Stimulated activated CD4-positive, alpha-beta T cell treated with anti-CD3 and anti-CD28 coated beads, Interleukin-15, amount 100 ng/mL, for 48 hours (primary cell): Measurements from ENCODE around the gene CIAO2A.
A peak's percentile ranks its signal among the peaks of the same experiment; 100 is the strongest.
"Not testable (repeated sequence)": the region's sequence is repeated elsewhere in the genome, so short reads cannot be mapped to it uniquely, and the experiment has no call there.

Experiments
- DNase-seq, 2 donors: peaks; one replicate each; pipeline ENCODE4 v3.0.0-alpha.2; 2020; ENCODE audit warnings: low read depth in 2 of 2

The CIAO2A gene

DNA sequence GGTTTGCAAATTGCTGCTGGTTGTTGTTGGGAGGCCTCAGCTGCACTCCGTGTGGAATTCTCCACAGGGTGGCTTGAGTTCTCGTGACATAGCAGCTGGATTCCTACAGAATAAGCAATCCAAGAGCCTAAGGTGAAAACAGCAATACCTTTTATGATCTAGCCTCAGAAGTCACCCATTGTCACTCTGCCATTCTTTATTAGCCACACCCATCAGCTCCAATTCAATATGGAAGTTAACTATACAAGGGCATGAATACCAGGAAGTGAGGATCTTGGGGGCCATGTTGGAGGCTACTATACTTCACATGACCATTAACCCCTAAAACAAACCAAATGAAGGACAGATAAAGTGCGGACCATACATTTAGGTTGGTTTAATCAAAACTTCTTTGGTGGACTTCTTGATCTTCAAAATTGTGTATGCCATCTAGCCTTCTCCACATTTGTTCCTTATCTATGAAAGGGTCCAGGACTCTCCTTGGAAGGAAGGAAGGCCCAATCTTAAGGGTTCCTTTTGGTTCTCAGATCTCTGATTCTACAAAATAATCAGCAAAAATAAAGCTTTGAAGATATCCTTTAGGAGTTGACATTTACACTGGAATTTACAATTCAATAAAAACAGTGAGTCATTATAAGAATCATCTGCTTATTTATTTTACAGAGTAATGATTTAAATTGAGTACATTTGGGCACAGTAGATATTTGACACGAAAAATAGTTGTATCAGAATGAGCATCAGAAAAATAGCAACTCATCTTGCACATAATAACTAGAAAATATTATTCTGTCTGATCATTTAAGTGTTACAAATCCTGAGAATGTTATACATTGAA is 21.5 kb downstream of the CIAO2A start:
- no peak for DNase-seq

DNA sequence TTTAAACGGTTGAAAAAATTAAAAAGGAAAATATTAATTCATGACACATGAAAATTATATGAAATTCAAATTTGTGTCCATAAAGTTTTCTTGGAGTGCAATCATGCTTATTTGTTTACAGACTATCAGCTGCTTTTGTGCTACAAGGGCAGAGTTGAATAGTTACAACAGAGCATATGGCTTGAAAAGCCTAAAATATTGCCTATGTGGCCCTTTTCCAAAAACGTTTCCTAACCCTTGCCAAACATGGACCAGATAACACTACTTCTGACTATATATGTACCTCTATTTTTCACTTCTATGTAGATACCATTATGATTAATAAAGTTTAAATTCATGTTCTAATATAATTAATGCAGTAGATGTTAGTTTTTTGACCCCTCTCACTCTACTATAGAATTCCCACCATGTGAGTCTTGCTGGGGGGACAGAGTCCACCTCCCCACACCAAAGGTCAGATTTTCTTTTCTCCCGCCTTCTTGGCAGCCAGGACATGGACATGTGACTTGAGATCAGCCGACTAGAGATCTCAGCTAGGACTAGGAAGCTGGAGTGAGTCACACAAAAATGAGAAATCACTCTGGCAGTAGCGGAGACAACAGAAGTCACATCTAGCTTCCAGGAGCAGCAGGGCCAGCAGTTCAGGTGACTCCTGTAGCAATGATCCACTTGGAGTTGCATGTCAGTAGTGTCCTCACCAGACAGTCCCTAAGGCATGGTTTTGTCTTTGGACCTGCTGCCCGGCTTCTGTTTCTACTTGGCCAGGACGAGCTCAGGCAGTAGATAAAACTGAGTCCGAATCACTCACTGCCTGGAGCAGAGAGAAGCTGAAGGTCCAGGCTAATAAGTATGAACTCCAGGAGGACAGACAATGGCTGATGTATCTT is 22.4 kb downstream of the CIAO2A start:
- DNase-seq, result no peak

DNA sequence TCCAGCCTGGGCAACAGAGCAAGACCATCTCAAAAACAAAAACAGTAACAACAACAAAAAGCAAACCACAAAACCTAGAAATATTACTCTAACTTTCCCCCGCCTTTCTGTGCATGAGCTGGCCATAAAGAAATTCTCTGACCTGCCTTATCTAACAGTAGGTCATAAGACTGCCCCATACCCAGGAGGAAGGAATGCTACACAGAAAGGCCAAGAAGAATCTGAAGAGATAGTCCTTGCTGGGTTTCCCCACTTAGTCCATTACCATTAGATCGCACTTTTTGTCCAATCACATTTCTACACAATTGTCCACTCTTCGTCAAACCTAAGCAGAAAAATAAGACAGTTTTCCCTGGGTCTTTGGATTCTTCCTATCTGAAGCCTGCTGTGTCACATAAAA is 23.5 kb downstream of the CIAO2A start:
- DNase-seq, result no peak

DNA sequence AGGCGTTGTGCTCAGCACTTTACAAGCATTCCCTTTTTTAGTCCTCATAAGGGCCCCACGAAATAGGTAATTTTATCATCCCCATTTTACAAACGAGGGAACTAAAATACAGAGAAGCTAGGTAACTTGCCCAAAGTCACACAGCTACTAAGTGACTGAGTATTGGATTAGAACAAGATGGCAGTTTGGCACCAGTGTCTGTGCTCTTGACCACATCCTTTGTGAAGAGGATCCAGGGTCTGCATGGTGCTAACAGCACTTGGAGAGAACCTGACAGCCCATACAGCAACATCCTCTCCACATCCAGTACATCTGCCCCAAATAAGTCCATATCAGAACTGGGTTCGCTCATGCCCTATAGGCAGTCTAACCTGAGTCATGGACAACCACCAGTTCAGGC is 25.5 kb downstream of the CIAO2A start:
- no peak for DNase-seq

DNA sequence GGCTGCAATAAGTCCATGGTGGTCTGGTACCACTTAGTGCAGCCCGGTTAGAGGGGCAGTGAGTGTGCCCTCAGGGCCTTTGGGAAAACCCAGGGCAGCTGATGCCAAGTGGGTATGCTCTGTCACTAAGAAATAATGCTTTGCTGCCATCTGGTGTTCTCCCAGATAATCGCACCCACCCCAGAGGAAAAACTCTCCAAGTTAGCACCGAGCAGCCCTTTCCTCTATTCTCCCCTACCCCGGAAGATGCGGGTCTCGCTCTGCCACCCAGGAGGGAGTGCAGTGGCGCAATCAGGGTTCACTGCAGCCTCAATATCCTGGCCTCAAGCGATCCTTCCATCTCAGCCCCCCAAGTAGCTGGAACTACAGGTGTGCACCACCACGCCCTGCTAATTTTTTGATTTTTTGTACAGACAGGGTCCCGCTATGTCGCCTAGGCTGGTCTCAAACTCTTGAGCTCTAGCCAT is 26.0 kb downstream of the CIAO2A start:
- peak; percentile 23 to 58 for DNase-seq

DNA sequence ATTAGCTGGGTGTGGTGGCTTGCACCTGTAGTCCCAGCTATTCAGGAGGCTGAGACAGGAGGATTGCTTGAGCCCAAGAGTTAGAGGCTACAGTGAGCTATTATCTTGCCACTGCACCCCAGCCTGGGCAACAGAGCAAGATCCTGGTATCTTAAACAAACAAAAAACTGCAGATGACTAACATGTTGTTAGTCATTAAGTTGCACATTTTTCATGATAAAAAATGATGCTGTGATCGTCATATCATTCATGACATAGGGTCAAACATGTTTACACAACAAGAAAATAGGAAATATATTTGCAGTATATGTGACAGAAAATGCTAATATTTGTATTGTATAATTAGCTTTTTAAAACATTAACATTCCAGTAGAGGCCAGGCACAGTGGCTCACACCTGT is 27.2 kb downstream of the CIAO2A start:
- DNase-seq, result no peak

DNA sequence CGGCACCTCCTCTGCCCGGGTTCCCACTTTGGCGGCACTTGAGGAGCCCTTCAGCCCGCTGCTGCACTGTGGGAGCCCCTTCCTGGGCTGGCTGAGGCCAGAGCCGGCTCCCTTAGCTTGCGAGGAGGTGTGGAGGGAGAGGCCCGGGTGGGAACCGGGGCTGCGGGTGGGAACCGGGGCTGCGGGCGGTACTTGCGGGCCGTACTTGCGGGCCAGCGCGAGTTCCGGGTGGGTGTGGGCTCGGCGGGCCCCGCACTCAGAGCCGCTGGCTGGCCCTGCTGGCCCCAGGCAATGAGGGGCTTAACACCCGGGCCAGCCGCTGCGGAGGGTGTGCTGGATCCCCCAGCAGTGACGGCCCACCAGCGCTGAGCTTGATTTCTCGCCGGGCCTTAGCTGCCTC is 32.9 kb downstream of the CIAO2A start:
- DNase-seq, result no peak

DNA sequence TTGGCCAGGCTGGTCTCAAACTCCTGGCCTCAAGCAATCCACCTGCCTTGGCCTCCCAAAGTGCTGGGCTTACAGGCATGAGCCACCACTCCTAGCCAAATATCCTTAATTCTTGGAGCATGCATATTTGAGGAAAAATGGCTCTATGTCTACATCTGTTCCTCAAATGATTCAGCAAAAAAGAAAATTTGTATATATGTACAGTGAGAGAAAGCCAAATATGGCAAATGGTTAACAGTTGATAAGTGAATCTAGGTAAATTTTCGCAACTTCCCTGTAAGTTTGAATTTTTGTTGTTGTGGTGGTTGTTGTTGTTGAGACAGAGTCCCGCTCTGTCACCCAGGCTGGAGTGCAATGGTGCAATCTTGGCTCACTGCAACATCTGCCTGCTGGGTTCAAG is 34.5 kb downstream of the CIAO2A start:
- DNase-seq, result not testable (repeated sequence)

DNA sequence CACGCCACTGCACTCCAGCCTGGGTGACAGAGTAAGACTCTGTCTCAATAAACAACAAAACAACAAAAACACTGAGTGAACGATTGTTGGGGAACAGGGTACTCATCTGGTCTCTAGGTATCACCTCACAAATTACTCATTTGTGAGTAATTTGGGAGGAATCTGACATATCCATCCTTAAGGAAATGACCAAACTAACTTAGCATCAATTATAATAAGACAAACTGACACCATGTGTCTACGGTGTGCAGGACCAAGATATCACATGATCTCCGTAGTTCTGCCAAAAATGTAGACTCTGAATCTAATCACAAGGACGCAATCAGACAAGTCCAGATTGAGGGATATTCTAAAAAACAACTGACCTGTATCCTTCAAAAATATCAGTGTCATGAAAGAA is 35.4 kb downstream of the CIAO2A start:
- no peak for DNase-seq

DNA sequence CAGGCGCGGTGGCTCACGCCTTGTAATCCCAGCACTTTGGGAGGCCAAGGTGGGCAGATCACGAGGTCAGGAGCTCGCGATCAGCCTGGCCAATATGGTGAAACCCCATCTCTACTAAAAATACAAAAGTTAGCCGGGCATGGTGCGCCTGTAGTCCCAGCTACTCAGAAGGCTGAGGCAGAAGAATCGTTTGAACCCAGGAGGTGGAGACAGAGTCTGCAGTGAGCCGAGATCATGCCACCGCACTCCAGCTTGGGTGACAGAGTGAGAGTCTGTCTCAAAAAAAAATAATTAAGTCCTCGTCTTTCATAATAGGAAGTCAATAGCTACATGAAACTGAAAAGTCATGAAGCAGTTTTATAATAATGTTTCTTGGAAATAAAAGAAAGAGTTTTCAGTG is 40.0 kb downstream of the CIAO2A start:
- DNase-seq, result not testable (repeated sequence)

DNA sequence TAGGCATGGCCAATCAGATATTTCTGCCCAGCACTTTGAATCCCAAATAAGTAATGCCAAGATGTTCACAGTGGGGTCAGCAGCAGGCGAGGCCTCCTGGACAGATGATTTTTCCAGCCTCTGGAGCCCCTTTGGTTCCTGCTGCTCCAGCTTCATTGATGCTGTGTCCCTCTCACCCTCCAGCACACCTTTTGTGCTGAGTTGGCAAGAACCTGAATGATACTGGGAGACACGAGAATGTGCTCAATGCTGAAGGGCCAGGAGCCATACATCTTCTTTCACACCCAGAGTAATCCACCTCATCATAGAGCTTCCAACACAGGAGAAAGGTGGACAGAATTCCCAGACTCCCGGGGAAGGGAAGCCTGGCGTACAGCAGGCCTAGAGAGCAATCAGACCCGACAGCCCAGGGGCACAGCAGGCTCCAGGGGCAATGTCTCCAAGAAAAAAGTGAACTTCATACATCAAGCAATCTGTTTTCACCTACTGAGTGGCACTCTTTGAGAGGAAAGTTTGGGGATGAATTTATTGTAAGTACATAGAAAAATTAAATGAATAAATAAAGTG is 40.6 kb downstream of the CIAO2A start:
- DNase-seq, result no peak

DNA sequence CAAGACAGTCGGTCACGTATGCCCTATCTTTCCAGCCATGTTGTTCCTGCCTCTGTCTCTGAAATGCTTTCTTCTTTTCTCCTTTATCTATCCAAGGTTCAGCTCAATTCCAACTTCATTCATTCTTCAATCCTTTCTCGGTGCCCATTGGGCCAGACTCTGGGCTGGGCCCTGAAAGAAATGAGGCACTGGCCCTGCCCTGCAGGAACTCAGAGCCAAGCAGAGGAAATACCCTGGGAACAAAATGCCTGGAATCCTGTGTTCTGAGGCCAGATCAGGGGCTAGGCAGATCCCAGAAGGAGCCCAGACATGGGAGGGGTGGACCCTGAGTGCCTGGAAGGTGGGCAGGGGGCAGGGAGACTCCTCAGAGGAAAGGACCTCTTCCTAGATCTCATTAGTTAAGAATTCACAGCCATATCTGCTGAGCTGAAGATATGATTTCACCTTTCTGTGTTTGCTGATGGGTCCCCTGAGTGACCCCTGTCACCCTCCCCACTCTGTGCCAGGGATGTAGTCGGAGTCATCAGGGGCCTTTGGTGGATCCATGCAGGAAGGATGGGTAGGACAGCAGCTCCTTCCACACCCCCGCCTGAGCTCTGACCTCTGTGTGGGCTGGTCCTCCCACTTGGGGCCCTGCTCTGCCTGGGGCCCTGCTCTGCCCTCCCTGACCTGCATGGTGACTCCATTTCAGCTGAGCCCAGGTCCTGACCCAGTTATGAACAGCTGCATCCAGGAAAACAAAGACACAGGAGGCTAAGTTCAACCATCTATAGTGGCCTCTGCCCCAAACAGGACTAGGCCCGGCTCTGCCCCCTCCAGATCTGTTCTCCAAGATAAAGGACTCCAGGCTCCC is 42.0 kb downstream of the CIAO2A start:
- no peak for DNase-seq

DNA sequence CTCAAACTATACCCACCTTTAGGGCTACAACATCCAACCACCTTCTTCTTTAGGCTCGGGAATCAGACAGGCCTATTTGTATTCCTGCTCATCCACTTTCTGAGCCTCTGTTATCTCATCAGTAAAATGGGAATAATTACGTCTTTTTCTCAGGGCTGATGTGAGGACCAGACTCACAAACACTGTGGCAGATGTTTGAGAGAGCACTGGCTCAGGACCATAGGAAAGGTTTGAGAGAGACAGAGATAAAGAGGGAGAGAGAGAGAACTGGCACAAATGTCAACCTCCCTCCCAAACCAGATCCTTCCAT is 42.6 kb downstream of the CIAO2A start:
- no peak for DNase-seq

DNA sequence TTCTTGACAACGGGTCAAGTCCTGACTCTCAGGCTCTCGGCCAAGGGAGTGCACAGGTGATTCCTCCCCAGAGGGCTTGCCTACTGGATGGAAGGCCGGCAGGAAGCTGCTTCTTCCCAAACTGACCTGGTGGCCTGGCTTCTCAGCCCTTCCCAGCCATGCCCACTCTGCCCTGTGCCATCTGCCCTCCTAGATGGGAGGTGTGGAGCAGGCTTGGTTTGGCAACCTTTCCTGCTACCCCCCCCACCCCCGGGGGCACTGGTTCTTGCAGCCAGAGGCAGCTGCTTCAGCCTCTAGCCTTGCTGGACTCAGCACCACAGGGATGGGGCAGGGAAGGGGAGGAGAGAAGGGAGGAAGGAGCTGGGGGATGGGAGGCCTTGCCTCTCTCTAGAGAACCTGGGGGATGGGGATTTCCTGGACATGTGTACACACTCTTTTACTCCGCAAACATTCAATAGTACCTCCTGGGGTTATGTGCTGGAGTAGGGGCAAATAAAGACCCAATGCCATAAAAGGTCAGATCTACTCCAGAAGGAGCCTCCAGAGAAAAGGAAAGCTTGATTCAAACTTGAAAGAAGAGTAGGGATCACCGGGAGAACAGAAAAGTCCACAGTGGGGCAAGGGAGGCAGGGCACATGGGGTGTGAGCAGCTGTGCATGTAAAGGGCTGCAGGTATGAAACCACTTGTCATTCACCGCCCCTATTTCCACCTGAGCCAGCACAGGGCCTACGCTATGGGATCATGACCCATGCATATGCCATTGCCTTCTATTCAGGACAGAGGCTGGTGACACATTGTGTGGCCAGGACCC is 43.2 kb downstream of the CIAO2A start:
- DNase-seq, result no peak

DNA sequence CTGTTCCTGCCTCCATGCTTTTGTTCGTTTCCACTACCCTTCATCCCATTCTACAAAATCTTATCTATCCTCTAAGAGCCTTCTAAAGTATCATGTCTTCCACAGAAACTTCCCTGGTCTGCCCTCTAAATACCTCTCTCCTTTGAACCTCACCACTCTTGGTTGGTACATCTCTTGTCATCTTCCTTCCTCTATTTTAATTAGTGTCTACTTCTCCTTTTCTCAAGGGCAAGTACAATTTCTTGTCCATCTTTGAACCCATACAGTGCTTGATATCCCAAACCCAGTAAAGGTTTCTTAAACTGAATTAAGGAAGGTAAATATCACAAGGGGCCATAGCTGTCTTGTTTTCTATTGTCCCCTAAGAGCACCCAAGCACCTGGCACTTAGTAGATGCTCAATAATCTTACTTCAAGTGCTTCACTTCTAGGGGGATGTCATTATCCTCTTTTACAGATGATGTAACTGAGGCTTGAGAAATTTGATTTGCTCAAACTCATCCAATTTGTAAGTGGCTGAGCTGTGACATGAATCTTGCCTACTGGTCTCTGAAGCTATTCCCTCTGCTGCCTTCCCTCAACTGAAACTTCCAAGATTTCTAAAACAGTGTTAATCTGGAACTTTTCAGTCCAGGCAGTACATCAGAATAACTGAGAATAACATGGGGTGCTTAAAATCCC is 44.7 kb downstream of the CIAO2A start:
- DNase-seq, result no peak

DNA sequence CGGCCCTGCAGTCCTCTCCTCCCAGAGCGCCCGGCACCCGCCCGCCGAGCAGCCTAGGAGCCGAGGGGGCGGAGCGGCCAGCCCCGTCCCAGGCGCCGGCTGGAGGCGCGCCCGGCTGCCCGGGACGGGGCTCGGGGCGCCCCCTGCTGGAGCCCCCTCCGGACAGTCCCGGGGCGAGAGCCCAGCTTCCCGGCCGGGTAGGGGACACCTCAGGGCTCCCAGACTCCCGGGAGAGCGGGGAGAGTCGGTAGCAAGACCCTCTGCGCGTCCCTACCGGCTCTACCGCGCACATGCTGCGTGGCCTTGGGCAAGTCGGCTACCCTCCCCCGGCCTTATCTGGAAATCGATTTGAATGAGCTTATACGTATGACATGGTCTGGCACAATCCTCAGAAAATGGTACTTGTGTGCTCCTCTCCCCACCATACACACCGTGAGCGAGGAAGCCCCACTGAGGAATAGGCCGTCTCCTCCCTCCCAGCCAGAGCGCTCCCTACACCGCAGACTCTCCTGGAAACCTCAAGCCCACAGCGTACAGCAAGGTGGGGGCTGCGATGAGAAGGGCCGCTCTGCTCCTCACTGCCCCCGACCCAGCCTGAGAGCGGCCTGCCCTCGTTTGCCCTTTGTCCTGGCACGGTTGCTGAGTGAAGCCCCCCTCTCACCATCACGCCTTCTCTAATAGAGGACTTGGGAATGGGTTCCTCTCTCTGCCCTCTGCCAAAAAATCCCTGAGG is 47.1 kb downstream of the CIAO2A start, which contains the start of gene DAPK2:
TSS of gene DAPK2 (minus strand) at position 65 of the 733 bp plus-strand sequence. CDS start 6,224 bp downstream, outside the sequence.
- peak; percentile 14 to 57 for DNase-seq

DNA sequence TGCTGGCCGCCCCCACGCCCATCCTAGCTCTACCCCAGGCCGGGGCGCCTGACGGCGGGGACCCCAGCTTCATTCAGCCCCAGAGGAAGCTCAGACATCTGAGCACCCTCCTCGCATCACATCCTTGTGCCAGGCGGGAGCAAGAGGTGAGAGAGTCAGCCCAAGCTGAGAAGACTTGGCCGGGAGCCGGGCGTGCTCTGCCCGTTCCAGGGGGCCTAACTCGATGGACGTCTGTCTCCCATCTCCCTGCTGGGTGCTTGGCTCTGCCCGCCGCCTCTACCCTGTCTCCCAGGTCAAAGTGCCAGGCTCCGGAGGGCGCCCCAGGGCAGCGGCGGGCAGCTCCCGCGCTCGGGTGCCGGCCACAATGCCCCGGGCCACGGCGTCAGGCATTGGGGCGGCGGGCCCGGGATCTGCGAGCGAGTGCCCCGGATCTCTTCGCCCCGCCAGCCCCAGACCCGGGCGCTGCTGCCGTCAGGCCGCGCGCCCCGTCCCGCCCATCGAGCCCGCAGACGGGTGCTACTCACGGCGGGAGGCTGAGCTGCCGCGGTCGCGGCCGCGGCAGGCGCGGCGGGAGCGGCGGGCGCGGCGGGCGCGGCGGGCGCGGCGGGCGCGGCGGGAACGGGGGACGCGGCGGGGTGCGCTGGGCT is 47.7 kb downstream of the CIAO2A start:
- DNase-seq, result no peak

DNA sequence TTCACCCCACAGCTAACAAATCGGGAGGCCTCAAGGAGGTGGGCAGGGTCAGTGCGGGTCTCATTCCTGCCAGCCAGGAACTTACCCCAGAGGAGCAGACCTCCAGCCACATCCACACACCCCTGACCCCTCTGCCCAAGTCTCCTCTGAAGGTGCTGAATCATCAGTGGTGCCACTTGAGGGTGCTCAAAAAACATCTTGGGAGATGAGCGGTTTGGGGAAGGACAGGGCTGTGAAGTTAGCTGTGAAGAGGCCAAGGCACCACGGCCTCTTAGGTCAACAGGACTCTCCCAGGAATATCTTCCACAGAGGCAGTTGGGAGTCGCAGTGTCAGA is 48.6 kb downstream of the CIAO2A start:
- no peak for DNase-seq
